Measurements from ENCODE around the gene DNAJC16. TPM values are rescaled to one million over a fixed set of nuclear protein-coding genes. Genes with fewer than 3 reads are reported as not detected.

The DNAJC16 gene
- total RNA-seq, 1 donor from 2014 or later = 19.8 TPM

- intact Hi-C loops (cut with micrococcal nuclease) = no loop called here
- Mint-ChIP-seq H3K27ac (no peak overlapping the region), H3K9me3 (no peaks in the 10 kb centered on the region), H3K4me1 (ENCODE audit: low read depth) (no peaks in the 10 kb centered on the region), H3K4me3 (no peak overlapping the region), H3K27me3 (ENCODE audit: insufficient read depth) (no peaks in the 10 kb centered on the region), H3K36me3 (ENCODE audit: low read depth) (peaks cover 13% of the 10 kb centered on the region)
- no peak for DNase-seq (ENCODE audit: low spot score)
These were observed 31.9 kb downstream of the DNAJC16 start for GRCh38 chr1:15558516-15558915.

- no peak for DNase-seq (ENCODE audit: low spot score)
- H3K4me1 Mint-ChIP-seq (ENCODE audit: low read depth) = no peaks in the 10 kb centered on the region
- H3K27me3 Mint-ChIP-seq (ENCODE audit: insufficient read depth) = no peaks in the 10 kb centered on the region
- intact Hi-C loops (cut with micrococcal nuclease) = no loop called here
- no peak overlapping the region for H3K4me3 Mint-ChIP-seq
- peaks cover 18% of the 10 kb centered on the region for H3K36me3 Mint-ChIP-seq (ENCODE audit: low read depth)
- H3K27ac Mint-ChIP-seq = no peak overlapping the region
- no peaks in the 10 kb centered on the region for H3K9me3 Mint-ChIP-seq
These were observed 32.7 kb downstream of the DNAJC16 start for GRCh38 chr1:15559189-15559810.

- Mint-ChIP-seq H3K4me1 (ENCODE audit: low read depth) (no peaks in the 10 kb centered on the region), H3K9me3 (no peaks in the 10 kb centered on the region), H3K36me3 (ENCODE audit: low read depth) (peaks cover 41% of the 10 kb centered on the region), H3K4me3 (no peak overlapping the region), H3K27me3 (ENCODE audit: insufficient read depth) (no peaks in the 10 kb centered on the region), H3K27ac (no peak overlapping the region)
- intact Hi-C loops (cut with micrococcal nuclease) = no loop called here
- DNase-seq (ENCODE audit: low spot score) = no peak
These were observed 41.9 kb downstream of the DNAJC16 start for GRCh38 chr1:15568387-15569073.

GRCh38 chr1:15570861-15571260 lies 44.2 kb downstream of the DNAJC16 start:
- Mint-ChIP-seq H3K27ac (no peak overlapping the region), H3K36me3 (ENCODE audit: low read depth) (peaks cover 46% of the 10 kb centered on the region), H3K9me3 (no peaks in the 10 kb centered on the region), H3K4me1 (ENCODE audit: low read depth) (no peaks in the 10 kb centered on the region), H3K4me3 (no peak overlapping the region), H3K27me3 (ENCODE audit: insufficient read depth) (no peaks in the 10 kb centered on the region)
- intact Hi-C loops (cut with micrococcal nuclease) = no loop called here
- no peak for DNase-seq (ENCODE audit: low spot score)

GRCh38 chr1:15571266-15571665 lies 44.6 kb downstream of the DNAJC16 start:
- DNase-seq (ENCODE audit: low spot score) = no peak
- intact Hi-C loops (cut with micrococcal nuclease) = no loop called here
- no peak overlapping the region for H3K4me3 Mint-ChIP-seq
- H3K4me1 Mint-ChIP-seq (ENCODE audit: low read depth) = no peaks in the 10 kb centered on the region
- H3K27me3 Mint-ChIP-seq (ENCODE audit: insufficient read depth) = no peaks in the 10 kb centered on the region
- peaks cover 42% of the 10 kb centered on the region for H3K36me3 Mint-ChIP-seq (ENCODE audit: low read depth)
- no peaks in the 10 kb centered on the region for H3K9me3 Mint-ChIP-seq
- no peak overlapping the region for H3K27ac Mint-ChIP-seq

- Mint-ChIP-seq H3K27me3 (ENCODE audit: insufficient read depth) (no peaks in the 10 kb centered on the region), H3K4me3 (no peak overlapping the region), H3K36me3 (ENCODE audit: low read depth) (peaks cover 32% of the 10 kb centered on the region), H3K27ac (no peak overlapping the region), H3K4me1 (ENCODE audit: low read depth) (peaks cover 17% of the 10 kb centered on the region), H3K9me3 (no peaks in the 10 kb centered on the region)
- intact Hi-C loops (cut with micrococcal nuclease) = no loop called here
- no peak for DNase-seq (ENCODE audit: low spot score)
These were observed 46.8 kb downstream of the DNAJC16 start for GRCh38 chr1:15573477-15573876.

GRCh38 chr1:15574741-15575140 lies 48.1 kb downstream of the DNAJC16 start:
- Mint-ChIP-seq H3K9me3 (no peaks in the 10 kb centered on the region), H3K4me3 (no peak overlapping the region), H3K27ac (no peak overlapping the region), H3K27me3 (ENCODE audit: insufficient read depth) (no peaks in the 10 kb centered on the region), H3K4me1 (ENCODE audit: low read depth) (peaks cover 30% of the 10 kb centered on the region), H3K36me3 (ENCODE audit: low read depth) (peaks cover 35% of the 10 kb centered on the region)
- no peak for DNase-seq (ENCODE audit: low spot score)
- intact Hi-C loops (cut with micrococcal nuclease) = no loop called here

GRCh38 chr1:15575549-15576150 lies 49.0 kb downstream of the DNAJC16 start:
- no peaks in the 10 kb centered on the region for H3K27me3 Mint-ChIP-seq (ENCODE audit: insufficient read depth)
- H3K36me3 Mint-ChIP-seq (ENCODE audit: low read depth) = peaks cover 37% of the 10 kb centered on the region

GRCh38 chr1:15577691-15578090 lies 51.0 kb downstream of the DNAJC16 start:
- Mint-ChIP-seq H3K27ac (peak overlapping the region; percentile 90), H3K36me3 (ENCODE audit: low read depth) (peaks cover 30% of the 10 kb centered on the region), H3K27me3 (ENCODE audit: insufficient read depth) (no peaks in the 10 kb centered on the region), H3K4me3 (peak overlapping the region; percentile 58), H3K4me1 (ENCODE audit: low read depth) (peaks cover 35% of the 10 kb centered on the region), H3K9me3 (no peaks in the 10 kb centered on the region)
- intact Hi-C loops (cut with micrococcal nuclease) = no loop called here
- no peak for DNase-seq (ENCODE audit: low spot score)

More at GRCh38 chr1:15575549-15576150, 49.0 kb downstream of the DNAJC16 start:
- DNase-seq (ENCODE audit: low spot score) = no peak
- Mint-ChIP-seq H3K4me3 (no peak overlapping the region), H3K9me3 (no peaks in the 10 kb centered on the region), H3K4me1 (ENCODE audit: low read depth) (peaks cover 34% of the 10 kb centered on the region), H3K27ac (no peak overlapping the region)
- intact Hi-C loops (cut with micrococcal nuclease) = no loop called here

- DNase-seq (ENCODE audit: low spot score) = peak; percentile 37
- H3K4me3 Mint-ChIP-seq = peak overlapping the region; percentile 75
- peaks cover 48% of the 10 kb centered on the region for H3K4me1 Mint-ChIP-seq (ENCODE audit: low read depth)
- H3K9me3 Mint-ChIP-seq = no peaks in the 10 kb centered on the region
- peak overlapping the region; percentile 90 for H3K27ac Mint-ChIP-seq
- no peaks in the 10 kb centered on the region for H3K27me3 Mint-ChIP-seq (ENCODE audit: insufficient read depth)
- intact Hi-C loops (cut with micrococcal nuclease) = loop anchor here (1.0 kb wide), 3 partner anchors 38 to 105 kb away; partner anchors contain the start of genes DDI2 and PLEKHM2
- peaks cover 35% of the 10 kb centered on the region for H3K36me3 Mint-ChIP-seq (ENCODE audit: low read depth)
These were observed 52.5 kb downstream of the DNAJC16 start for GRCh38 chr1:15578921-15579682.

GRCh38 chr1:15579683-15580047 lies 53.0 kb downstream of the DNAJC16 start:
- H3K4me3 Mint-ChIP-seq = peak overlapping the region; percentile 75
- peaks cover 32% of the 10 kb centered on the region for H3K36me3 Mint-ChIP-seq (ENCODE audit: low read depth)
- H3K27ac Mint-ChIP-seq = peak overlapping the region; percentile 90
- intact Hi-C loops (cut with micrococcal nuclease) = loop anchor here (1.0 kb wide), 3 partner anchors 38 to 105 kb away; partner anchors contain the start of genes DDI2 and PLEKHM2
- H3K9me3 Mint-ChIP-seq = no peaks in the 10 kb centered on the region
- DNase-seq (ENCODE audit: low spot score) = peak; percentile 11
- peaks cover 48% of the 10 kb centered on the region for H3K4me1 Mint-ChIP-seq (ENCODE audit: low read depth)
- H3K27me3 Mint-ChIP-seq (ENCODE audit: insufficient read depth) = no peaks in the 10 kb centered on the region

GRCh38 chr1:15583016-15583706 lies 56.5 kb downstream of the DNAJC16 start:
- Mint-ChIP-seq H3K27me3 (ENCODE audit: insufficient read depth) (no peaks in the 10 kb centered on the region), H3K27ac (peak overlapping the region; percentile 89), H3K4me1 (ENCODE audit: low read depth) (peaks cover 42% of the 10 kb centered on the region), H3K4me3 (peak overlapping the region; percentile 86), H3K36me3 (ENCODE audit: low read depth) (peaks cover 30% of the 10 kb centered on the region), H3K9me3 (no peaks in the 10 kb centered on the region)
- no peak for DNase-seq (ENCODE audit: low spot score)
- intact Hi-C loops (cut with micrococcal nuclease) = no loop called here

Data from activated T-helper 1 cell treated with anti-CD3 and anti-CD28 coated beads, Interleukin-12 subunit alpha, Interleukin-12 subunit beta, Interleukin-2, Interleukin-4 antibody, amounts not matched to agents 30 ng/mL and 10 ng/mL and 1 ng/mL, durations not matched to agents 14 hours and 24 hours and 36 hours (primary cell).